ENCODE results near the gene GPATCH8.
A peak's percentile ranks its signal among the peaks of the same experiment; 100 is the strongest.

GPATCH8 gene

GRCh38 chr17:44354582-44355561, 148.3 kb downstream of the GPATCH8 start:
- DNase-seq (ENCODE audit: low read depth in 2 of 2) = peak; percentile 50

- DNase-seq (ENCODE audit: low read depth in 2 of 2) = no peak
These were observed 149.4 kb downstream of the GPATCH8 start for GRCh38 chr17:44353672-44354331.

GRCh38 chr17:44352828-44353671, 150.2 kb downstream of the GPATCH8 start:
- no peak for DNase-seq (ENCODE audit: low read depth in 2 of 2)

DNA sequence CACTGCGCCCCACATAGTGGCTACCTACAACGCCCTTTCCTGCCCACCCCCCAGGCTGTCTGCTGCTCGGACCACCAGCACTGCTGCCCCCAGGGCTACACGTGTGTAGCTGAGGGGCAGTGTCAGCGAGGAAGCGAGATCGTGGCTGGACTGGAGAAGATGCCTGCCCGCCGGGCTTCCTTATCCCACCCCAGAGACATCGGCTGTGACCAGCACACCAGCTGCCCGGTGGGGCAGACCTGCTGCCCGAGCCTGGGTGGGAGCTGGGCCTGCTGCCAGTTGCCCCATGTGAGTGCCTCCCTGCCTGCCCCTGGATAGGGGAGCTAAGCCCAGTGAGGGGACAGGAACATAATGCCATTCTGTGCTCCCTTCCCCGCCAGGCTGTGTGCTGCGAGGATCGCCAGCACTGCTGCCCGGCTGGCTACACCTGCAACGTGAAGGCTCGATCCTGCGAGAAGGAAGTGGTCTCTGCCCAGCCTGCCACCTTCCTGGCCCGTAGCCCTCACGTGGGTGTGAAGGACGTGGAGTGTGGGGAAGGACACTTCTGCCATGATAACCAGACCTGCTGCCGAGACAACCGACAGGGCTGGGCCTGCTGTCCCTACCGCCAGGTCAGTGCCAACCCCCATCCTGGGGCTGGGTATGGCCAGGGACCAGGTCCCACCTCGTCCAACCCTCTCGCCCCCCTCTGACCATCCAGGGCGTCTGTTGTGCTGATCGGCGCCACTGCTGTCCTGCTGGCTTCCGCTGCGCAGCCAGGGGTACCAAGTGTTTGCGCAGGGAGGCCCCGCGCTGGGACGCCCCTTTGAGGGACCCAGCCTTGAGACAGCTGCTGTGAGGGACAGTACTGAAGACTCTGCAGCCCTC, 151.0 kb downstream of the GPATCH8 start:
- no peak for DNase-seq (ENCODE audit: low read depth in 2 of 2)

DNA sequence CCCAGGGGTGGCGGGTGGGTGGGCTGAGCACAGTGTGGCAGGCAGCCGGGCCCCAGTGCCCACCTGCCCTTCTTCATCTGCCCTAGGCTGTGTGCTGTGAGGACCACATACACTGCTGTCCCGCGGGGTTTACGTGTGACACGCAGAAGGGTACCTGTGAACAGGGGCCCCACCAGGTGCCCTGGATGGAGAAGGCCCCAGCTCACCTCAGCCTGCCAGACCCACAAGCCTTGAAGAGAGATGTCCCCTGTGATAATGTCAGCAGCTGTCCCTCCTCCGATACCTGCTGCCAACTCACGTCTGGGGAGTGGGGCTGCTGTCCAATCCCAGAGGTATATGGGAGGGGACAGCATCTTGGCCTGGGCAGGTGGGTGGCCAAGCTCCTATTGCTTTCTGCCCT, 151.7 kb downstream of the GPATCH8 start:
- DNase-seq (ENCODE audit: low read depth in 2 of 2) = no peak

DNA sequence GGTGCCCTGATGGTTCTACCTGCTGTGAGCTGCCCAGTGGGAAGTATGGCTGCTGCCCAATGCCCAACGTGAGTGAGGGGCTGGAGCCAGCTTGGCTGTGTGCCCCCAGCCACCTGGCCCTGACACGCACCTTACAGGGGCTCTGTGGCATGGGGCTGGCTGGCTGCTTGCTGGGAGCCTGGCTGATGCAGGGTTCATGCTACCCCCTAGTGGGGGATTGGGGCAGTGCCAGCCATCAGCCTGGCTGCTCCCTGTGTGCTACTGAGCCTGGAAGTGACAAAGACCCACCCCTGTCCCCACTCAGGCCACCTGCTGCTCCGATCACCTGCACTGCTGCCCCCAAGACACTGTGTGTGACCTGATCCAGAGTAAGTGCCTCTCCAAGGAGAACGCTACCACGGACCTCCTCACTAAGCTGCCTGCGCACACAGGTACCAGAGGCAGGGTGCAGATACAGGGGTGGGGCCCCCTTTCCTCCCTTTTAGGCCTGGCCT, 152.4 kb downstream of the GPATCH8 start:
- peak; percentile 63 to 69 for DNase-seq (ENCODE audit: low read depth in 2 of 2)

DNA sequence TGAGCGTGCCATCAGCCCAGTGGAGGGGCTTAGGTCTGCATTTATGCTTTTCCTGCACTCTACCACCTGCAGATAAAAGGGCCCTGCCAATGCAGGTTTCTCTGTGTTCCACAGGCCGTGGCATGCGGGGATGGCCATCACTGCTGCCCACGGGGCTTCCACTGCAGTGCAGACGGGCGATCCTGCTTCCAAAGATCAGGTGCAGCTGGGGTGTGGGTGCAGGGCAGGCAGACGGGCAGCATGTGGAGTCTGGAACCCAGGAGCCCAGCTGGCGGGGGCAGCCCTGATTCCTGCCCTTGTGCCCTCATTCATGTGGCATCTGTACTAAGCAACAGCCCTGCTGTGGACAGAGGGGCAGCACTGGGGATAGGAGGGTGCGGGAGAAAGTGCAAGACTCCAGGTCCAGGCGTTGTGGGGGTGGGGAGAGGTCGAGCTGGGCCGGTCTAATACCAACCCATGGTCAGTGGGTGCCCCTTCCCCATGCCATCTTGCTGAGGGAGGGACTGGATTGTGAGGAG, 153.6 kb downstream of the GPATCH8 start:
- DNase-seq (ENCODE audit: low read depth in 2 of 2) = no peak

DNA sequence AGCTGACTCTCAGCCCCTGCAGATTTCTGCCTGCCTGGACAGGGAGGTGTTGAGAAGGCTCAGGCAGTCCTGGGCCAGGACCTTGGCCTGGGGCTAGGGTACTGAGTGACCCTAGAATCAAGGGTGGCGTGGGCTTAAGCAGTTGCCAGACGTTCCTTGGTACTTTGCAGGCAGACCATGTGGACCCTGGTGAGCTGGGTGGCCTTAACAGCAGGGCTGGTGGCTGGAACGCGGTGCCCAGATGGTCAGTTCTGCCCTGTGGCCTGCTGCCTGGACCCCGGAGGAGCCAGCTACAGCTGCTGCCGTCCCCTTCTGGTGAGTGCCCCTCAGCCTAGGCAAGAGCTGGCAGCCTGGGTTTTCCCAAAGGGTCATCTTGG, 154.2 kb downstream of the GPATCH8 start:
- no peak for DNase-seq (ENCODE audit: low read depth in 2 of 2)

- DNase-seq (ENCODE audit: low read depth in 2 of 2) = no peak
These were observed 154.8 kb downstream of the GPATCH8 start for GRCh38 chr17:44348234-44348987.
